ENCODE results near the gene PPP1CA.

PPP1CA gene

GRCh38 chr11:67401495-67402191 is at the start of gene PPP1CA:
Gene PPP1CA (minus strand): TSS chr11:67401858. CDS start chr11:67401782, 76 bp downstream.
- DNase-seq = peak; percentile 86

GRCh38 chr11:67450796-67451657 is 49.4 kb upstream of the PPP1CA start:
- DNase-seq = no peak

- DNase-seq = no peak
These were observed 47.6 kb upstream of the PPP1CA start for GRCh38 chr11:67449116-67449844.

- DNase-seq = no peak
These were observed 46.6 kb upstream of the PPP1CA start for GRCh38 chr11:67448220-67448609.

GRCh38 chr11:67445515-67445914 is 43.9 kb upstream of the PPP1CA start:
- DNase-seq = no peak

GRCh38 chr11:67442504-67443404 is 41.1 kb upstream of the PPP1CA start:
- no peak for DNase-seq

GRCh38 chr11:67441731-67442351 is 40.2 kb upstream of the PPP1CA start:
- no peak for DNase-seq

- DNase-seq = no peak
These were observed 39.5 kb upstream of the PPP1CA start for GRCh38 chr11:67441098-67441563.

- no peak for DNase-seq
These were observed 38.8 kb upstream of the PPP1CA start for GRCh38 chr11:67440229-67441097.

GRCh38 chr11:67439321-67440228 is 37.9 kb upstream of the PPP1CA start:
- peak; percentile 25 for DNase-seq

GRCh38 chr11:67438158-67438902 is 36.7 kb upstream of the PPP1CA start:
- no peak for DNase-seq

- no peak for DNase-seq
These were observed 36.1 kb upstream of the PPP1CA start for GRCh38 chr11:67437809-67438157.

GRCh38 chr11:67437082-67437808 is 35.6 kb upstream of the PPP1CA start, which contains the start of gene PTPRCAP:
Gene PTPRCAP (minus strand): TSS chr11:67437682. CDS start chr11:67437619, 63 bp downstream.
- DNase-seq = no peak

GRCh38 chr11:67436459-67437081 is 34.9 kb upstream of the PPP1CA start:
- DNase-seq = no peak

- DNase-seq = no peak
These were observed 34.2 kb upstream of the PPP1CA start for GRCh38 chr11:67435727-67436458.

- DNase-seq = no peak
These were observed 33.5 kb upstream of the PPP1CA start for GRCh38 chr11:67435031-67435726.

Data from HCEC 1CT (cell line).